ENCODE results near the gene PDILT.

Gene PDILT

DNA sequence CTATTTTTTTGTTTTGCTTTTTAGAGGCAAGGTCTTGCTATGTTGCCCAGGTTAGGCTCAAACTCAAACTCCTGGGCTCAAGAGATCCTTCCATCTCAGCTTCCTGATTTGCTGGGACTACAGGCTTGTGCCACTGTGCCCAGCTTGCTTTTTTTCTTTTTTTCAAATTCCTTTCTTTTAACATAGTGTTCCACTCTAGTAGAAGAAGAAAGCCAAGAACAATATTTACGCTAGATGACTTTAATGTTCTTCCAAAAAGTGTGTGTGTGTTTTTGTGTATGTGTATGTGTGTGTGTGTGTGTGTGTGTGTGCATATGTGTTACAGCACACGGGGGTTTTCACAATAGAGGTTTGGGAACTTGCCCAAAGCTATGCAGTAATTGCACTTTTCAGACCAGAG lies 41.3 kb downstream of the PDILT start:
- DNase-seq (ENCODE audit: low spot score): no peak

- DNase-seq (ENCODE audit: low spot score): peak; percentile 52
Observed at GRCh38 chr16:20359997-20360396, 44.5 kb downstream of the PDILT start.

DNA sequence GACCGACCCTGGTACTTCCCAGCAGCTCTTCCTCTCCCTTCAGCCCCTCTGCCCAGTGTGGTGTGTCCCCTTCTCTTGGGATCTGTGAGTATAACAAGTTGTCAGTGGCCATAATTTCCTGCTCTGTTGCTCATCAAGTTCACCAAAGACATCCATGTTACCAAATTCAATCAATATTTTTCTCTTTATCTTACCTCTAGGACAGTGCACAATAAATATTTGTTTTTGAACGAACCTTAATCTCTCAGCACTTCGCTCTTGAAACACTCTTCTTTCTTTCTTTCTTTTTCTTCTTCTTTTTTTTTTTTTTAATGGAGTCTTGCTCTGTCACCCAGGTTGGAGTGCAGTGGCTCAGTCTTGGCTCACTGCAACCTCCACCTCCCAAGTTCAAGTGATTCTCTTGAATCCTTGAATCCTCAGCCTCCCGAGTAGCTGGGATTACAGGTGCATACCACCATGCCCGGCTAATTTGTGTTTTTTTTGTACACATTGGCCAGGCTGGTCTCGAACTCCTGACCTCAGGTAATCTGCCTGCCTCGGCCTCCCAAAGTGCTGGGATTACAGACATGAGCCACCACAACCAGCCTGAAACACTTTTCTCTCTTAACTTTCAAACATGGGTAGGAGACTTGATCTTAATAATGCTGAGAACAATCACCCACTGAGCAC lies 49.3 kb downstream of the PDILT start:
- DNase-seq (ENCODE audit: low spot score): no peak

DNA sequence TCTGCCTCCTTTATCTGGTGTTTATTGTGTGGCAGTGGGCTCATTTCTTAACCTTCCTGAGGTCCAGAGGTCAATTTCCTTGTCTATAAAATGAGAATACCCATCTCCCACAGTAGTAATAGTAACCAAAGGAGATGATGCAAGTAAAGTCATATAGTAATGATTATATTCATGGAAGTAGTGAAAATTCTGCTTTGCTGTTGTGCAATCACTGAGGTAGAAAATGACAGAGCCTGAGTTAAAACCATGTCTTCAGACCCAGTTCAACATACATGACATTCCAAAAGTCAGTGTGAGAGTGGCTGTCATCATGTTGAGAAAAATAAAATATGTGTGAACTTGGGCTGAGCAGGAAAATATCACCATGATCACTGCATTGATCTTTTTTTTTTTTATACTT lies 51.2 kb downstream of the PDILT start:
- no peak for DNase-seq (ENCODE audit: low spot score)

GRCh38 chr16:20352615-20353014 lies 51.9 kb downstream of the PDILT start, which contains the start of gene UMOD:
TSS of gene UMOD (minus strand) at chr16:20352715. CDS start at chr16:20350737, 1,978 bp downstream.
- DNase-seq (ENCODE audit: low spot score): no peak

- no peak for DNase-seq (ENCODE audit: low spot score)
Observed at GRCh38 chr16:20349615-20350014, 54.9 kb downstream of the PDILT start.

GRCh38 chr16:20348365-20349185 lies 56.0 kb downstream of the PDILT start:
- DNase-seq (ENCODE audit: low spot score): peak; percentile 49

- DNase-seq (ENCODE audit: low spot score): no peak
Observed at GRCh38 chr16:20347666-20348364, 56.7 kb downstream of the PDILT start.

GRCh38 chr16:20344611-20345010 lies 59.9 kb downstream of the PDILT start:
- DNase-seq (ENCODE audit: low spot score): no peak

DNA sequence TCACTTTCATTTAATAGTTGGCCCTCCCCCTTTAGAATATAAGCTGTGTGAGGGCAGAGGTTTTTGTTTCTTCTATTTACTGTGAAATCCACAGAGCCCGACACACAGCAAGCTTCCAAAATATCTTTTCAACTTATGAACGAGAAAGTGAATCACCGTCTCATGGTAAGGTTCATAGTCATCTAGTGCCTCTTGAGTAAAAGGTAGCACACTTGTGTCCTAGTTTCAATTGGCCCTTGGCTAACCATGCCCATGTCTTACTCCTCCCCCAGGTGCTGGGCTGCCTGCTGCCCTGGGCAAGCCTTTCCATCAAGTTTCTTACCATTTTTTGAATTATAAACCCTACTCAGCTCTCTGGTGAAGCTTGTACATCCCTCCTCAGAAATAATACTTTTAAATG lies 64.8 kb downstream of the PDILT start:
- DNase-seq (ENCODE audit: low spot score): no peak

DNA sequence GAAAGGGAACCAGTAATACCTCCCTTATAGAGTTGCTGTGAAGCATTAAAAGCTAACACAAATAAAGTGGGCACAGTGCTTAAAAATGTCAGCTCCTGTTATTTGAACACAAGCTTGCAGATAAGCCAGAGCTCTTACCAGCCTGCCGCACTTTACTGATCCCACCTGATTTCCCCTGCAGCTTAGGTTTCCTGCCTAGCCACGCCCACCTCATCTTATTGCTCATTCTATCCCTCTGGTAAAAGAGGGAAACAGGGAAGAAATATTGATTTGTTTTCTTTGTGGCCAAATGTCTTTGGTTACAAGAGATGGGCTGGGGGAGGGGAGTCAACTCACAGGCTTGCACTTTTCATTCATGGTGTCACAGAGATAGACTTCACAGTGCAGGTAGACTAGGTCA lies 67.6 kb downstream of the PDILT start:
- no peak for DNase-seq (ENCODE audit: low spot score)

- DNase-seq (ENCODE audit: low spot score): no peak
Observed at GRCh38 chr16:20334396-20334795, 70.1 kb downstream of the PDILT start.

DNA sequence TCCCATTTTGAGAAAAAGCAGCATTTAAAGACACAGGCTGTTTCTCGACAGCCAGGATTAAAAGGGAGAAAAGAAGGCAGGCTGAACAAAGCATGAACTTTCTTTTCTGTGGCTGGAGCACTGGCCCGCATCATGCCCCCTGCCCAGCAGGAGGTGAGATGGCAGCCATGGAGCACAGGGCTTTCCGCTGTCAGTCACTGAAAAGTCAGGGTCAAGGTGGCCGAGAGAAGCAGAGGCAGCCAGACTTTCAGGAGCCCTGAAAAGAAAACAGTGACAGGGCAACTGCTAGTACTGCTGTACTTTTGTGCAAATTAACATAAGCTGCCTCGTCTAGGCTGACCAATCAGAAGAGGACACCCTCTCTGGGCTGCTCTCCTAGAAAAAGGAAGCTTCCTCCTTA lies 71.4 kb downstream of the PDILT start:
- no peak for DNase-seq (ENCODE audit: low spot score)

GRCh38 chr16:20332411-20332810 lies 72.1 kb downstream of the PDILT start:
- no peak for DNase-seq (ENCODE audit: low spot score)

DNA sequence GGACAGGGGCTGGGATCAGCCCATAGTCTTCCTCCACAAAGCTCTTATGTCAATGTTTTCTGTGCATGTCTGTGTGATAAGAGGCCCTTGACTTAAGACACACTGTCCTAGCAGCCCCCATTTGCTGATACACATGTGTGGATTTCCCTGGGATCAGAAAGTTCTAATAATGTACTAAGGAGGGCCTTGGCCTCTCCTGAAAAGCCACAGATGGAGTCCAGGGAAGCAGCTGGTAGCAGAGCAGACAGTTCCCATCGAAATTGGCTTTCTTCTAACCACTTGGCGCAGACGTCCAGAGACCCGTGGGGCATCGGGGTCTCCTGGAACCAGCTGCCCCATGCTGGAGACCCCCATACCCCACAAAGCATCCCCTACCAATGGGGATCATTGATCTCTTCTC lies 72.9 kb downstream of the PDILT start:
- no peak for DNase-seq (ENCODE audit: low spot score)

DNA sequence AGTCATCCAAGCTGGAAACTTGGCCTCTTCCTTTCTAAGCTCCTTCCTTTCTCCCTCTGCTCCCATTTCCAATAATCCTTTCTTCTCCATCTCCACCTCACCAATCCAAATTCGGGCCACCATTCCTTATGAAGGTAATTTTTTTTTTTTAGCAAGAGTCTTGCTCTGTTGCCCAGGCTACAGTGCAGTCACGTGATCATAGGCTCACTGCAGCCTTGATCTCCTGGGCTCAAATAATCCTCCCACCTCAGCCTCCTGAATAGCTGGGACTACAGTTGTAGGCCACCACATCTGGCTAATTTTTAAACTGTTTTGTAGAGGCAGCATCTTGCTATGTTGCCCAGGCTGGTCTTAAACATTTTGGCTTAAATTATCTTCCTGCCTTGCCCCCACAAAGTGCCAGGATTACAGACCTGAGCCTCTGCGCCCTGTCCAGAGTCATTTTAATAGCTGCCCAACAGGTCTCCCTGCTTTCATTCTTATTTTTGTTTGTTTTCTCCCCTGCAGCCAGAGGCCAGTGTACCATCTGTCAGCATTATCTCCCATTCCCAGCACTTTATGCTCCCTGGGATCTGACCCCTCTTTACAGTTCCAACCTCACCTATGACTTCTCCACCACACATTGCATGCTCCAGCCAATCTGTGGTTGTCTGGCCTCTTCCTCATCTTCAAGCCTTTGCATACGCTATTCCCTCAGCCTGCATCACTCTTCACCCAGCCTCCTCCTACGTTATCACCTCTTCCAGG lies 75.0 kb downstream of the PDILT start:
- no peak for DNase-seq (ENCODE audit: low spot score)

DNA sequence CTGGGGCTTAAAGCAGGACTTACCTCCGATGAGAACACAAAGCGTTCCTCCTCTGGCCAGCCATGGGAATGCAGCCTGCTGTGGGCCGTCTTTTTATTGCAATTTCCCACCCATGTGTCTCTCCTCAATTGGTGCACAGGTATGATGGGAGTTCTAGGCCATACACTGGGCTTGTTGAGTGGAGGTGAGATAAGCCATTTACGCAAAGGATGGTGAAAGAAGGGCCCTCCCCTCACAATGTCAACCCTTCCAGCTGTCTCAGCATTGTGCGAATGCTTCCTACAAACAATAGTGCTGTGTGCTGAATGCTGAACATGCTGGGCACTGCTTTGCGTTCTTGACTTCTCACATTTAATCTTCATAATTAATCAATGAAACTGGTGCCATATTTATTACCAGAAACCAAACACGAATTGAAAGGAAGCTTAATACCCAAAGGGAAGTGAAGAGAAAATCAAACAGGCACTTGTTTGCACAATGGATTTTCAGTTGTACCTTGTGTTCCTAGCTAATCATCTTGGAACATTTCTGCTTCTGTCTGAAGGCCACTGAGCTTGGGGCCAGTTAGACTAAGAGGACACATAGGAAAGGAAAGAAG lies 77.0 kb downstream of the PDILT start, which contains the start of gene GP2:
Gene GP2, minus strand, starts transcription at position 70 of the 598 bp plus-strand sequence. CDS start 1,082 bp downstream, outside the sequence.
- DNase-seq (ENCODE audit: low spot score): no peak

DNA sequence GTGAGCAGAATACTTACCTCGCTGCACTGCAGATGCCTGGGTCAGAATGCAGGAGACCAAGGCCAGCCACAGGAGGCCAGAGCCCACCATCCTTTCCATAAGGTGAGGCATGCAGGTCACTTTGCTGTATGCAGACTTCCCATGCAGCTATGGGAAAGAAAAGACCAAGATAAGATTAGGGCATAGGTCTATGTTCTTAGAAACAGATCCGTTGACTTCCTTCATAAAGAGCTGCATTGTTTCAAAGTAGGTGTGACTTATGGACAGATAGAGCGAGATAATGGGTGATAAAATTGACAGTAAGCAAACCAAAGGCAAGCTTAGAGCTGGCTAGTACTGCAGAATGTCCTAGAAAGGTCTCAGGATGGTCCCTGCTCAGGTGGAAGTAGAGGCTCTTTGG lies 78.2 kb downstream of the PDILT start:
- no peak for DNase-seq (ENCODE audit: low spot score)

DNA sequence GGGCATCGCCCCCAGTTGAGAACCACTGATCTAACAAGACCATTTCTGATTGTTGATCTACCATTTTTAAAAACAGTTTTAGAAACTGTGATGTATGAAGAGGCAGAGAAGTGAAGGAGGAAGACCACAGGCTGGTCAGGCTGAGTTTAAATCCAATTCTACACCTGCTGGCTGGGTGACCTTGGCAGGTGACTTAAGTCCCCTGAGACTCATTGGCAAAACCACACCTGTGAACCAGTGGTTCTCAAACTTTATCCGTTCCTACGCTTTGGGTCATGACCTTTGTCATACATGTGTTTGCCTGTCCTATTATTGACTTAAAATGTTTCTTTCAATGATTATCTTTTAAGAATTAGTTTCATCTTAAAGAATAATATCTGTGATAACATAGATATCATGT lies 79.5 kb downstream of the PDILT start:
- DNase-seq (ENCODE audit: low spot score): no peak

DNA sequence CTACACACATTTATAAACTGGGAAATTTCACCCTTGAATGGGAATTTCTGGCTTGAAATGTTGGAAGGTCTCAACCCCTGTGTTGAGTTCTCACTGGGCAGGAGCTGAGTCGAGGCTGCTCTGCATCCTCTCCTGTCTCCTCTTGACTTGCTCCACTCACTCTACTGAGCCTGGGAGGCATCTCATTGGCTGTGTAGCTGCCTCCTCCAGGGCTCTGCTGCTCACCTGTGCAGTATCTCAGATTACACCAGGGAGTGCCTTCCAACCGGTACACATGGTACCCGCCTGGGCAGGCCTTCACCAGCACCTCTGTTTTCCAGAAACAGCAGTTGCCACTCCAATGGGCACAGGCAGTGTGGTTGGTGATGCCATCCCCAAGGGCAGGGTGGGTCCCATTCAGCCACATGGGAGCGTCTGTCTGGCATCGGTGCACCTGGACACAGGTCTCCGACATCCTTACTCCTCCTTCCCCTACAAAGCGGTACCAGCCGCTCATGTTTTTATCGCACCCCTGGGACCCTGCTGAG lies 80.9 kb downstream of the PDILT start:
- DNase-seq (ENCODE audit: low spot score): no peak

DNA sequence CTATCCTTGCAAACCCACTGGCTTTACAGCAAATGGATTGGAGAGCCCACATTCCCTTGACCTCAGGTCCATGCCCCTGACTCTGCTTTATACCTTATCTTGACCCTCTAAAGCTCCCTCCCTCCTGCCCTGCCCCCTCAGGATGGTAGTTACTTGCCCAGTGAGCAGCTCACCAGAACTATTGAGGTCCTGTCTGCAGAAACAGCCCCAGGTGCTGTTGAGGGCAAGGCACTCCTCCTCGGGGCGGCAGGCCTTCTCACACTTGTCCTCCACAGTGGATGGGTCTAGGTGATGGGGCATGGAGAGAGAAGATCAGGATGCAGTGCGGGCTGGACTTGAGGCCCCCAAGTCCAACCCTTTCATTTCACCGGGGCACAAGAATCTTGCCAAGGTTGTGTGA lies 81.8 kb downstream of the PDILT start:
- no peak for DNase-seq (ENCODE audit: low spot score)

Measured in ecto neural progenitor cell (in vitro differentiated cells).